Right lobe of liver (tissue), 6 donors: Measurements from ENCODE around the gene LRRC32. TPM values are rescaled to one million over a fixed set of nuclear protein-coding genes. Genes with fewer than 3 reads are reported as not detected.

ENCODE experiments used
- ATAC-seq, 4 donors: fragments of 200-7000 bp; cut with Tn5 transposase; one replicate each; pipeline ENCODE4 v1.9.1; 2020; ENCODE audit warnings: mild to moderate bottlenecking in 4 of 4, moderate library complexity in 4 of 4
- DNase-seq, 3 donors: peaks; one replicate each; pipeline ENCODE4 v3.0.0-alpha.2; 2020
- H3K27ac ChIP-seq, 3 donors: fragments of 200-600 bp; one replicate each; pipeline ENCODE4 v1.8.0; 2022
- H3K27me3 ChIP-seq, 2 donors: fragments of 200-600 bp; one replicate each; pipeline ENCODE4 v1.8.0; 2022
- H3K36me3 ChIP-seq, 4 donors: fragments of 200-600 bp; sonication (generic) in 1 of 4; one replicate each; pipeline versions ENCODE4 v1.5.1 to v1.8.0; 2017 to 2022; ENCODE audit warnings: control low read depth in 1 of 4
- H3K4me1 ChIP-seq, 4 donors: fragments of 200-600 bp; sonication (generic) in 1 of 4; one replicate each; pipeline versions ENCODE4 v1.5.1 to v1.8.0; 2017 to 2022; ENCODE audit warnings: control low read depth in 1 of 4
- H3K4me3 ChIP-seq, 3 donors: fragments of 200-600 bp; one replicate each; pipeline ENCODE4 v1.8.0; 2022
- H3K9me3 ChIP-seq, 4 donors: fragments of 200-600 bp; sonication (generic) in 1 of 4; one replicate each; pipeline versions ENCODE4 v1.5.1 to v1.8.0; 2017 to 2022; ENCODE audit warnings: control low read depth in 1 of 4
- POLR2A ChIP-seq: fragments of 450-650 bp; IDR thresholded peaks from one replicate; pipeline ENCODE4 v1.6.1; 2017; ENCODE audit warnings: antibody characterized with exemption, mild to moderate bottlenecking
- WGBS: methylation state at CpG from one replicate; pipeline ENCODE4 v1.1.6; 2018; ENCODE audit warnings: low coverage, low lambda C conversion rate; ENCODE audit not compliant: insufficient coverage; ENCODE audit errors: missing lambda C conversion rate; 5-methylcytosine and 5-hydroxymethylcytosine counted together
- intact Hi-C, 2 donors: fragments of 100-400 bp; cut with DNase I; formaldehyde crosslinking; loops; one replicate each; pipeline versions ENCODE4 v1.11.2 to v1.14.1; 2022
- total RNA-seq, 6 experiments: library from RNA; depleted of rRNA in 2 of 6; stranded (reverse); fragments of >200 nt in 2 of 6; fragmentation: NEBNext Ultra II Directional in 3 of 6; extraction: Animal tissue kit (Norgen Biotek cat#: 25700) in 3 of 6; gene quantifications; one replicate each; pipeline versions ENCODE4 v1.1.0 to v1.2.4, GENCODE V29; 2016 to 2023
- TF ChIP-seq, protein P1 (sequence below), 4 donors: fragments of 200-600 bp in 3 of 4; fragments of 450-650 bp in 1 of 4; IDR thresholded peaks; one replicate each; pipeline versions ENCODE4 v1.5.1 to v1.8.0; 2016 to 2022; ENCODE audit warnings: antibody characterized with exemption in 4 of 4, mild to moderate bottlenecking in 2 of 4
- donor health status: DM: no; HTN: yes; CAD: no.
- donor health status: DM: no; HTN: no; CAD: no.
- donor health status: DM: no; HTN: no; CAD: no.
- donor health status: DM: no; HTN: yes; CAD: no.
- donor health status: DM: no; HTN: yes; CAD: no.

The LRRC32 gene
- total RNA-seq, 6 experiments from 2014 or later: 7.4 to 19.5 (median 14.5) TPM

DNA sequence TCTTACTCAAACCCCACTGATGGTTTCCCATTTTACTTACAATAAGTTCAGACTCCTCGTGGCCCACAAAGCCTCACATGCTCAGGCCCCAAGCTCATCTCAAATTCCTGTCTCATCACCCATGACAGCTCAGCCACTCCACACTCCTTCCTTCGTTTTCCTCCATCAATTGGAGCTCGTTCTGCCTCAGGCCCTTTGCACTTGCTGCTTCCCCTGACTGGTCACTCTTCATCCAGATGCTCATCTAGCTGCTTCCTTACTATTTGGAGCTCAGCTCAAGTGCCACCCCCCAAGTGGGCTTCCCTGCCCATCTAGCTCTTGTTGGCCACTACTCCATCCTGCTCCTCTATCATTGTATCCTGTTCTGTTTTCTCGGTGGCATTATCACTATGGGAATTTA is 46.8 kb upstream of the LRRC32 start:
- no peak for DNase-seq
- WGBS: 83% methylated on average over 4 of the region's 4 CpGs
- H3K27me3 ChIP-seq: no peaks in the 10 kb centered on the region
- TF ChIP-seq, protein P1, sequence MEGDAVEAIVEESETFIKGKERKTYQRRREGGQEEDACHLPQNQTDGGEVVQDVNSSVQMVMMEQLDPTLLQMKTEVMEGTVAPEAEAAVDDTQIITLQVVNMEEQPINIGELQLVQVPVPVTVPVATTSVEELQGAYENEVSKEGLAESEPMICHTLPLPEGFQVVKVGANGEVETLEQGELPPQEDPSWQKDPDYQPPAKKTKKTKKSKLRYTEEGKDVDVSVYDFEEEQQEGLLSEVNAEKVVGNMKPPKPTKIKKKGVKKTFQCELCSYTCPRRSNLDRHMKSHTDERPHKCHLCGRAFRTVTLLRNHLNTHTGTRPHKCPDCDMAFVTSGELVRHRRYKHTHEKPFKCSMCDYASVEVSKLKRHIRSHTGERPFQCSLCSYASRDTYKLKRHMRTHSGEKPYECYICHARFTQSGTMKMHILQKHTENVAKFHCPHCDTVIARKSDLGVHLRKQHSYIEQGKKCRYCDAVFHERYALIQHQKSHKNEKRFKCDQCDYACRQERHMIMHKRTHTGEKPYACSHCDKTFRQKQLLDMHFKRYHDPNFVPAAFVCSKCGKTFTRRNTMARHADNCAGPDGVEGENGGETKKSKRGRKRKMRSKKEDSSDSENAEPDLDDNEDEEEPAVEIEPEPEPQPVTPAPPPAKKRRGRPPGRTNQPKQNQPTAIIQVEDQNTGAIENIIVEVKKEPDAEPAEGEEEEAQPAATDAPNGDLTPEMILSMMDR (IDR thresholded peaks at IDR 0.05): no peak
- TF ChIP-seq POLR2A: no peak
- no peak overlapping the region for H3K4me3 ChIP-seq
- no peak overlapping the region for H3K27ac ChIP-seq
- intact Hi-C loops: no loop called here
- H3K36me3 ChIP-seq: no peaks in the 10 kb centered on the region
- ATAC-seq: no peak
- H3K9me3 ChIP-seq: no peaks in the 10 kb centered on the region
- H3K4me1 ChIP-seq: peaks cover 0 to 10% (median 0%) of the 10 kb centered on the region in 4 donors

DNA sequence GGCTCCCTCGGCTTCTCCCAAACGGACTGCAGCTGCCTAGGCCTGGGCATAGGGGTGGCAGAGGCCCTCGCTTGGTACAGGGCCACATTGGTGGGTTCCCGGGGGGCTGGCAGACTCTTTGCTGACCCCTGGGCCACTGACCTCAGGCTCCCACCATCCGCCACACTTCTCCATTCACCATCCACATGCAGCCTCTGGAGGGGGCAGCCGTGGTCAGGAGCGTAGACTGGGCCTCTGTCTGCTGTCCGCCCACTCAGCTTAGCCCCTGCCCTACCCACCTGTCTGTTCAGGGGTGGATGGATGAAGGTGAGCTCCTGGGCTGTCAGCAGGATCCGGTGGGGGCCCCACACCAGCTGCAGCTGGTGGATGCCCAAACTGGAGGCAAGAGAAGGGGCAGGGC is 45.7 kb upstream of the LRRC32 start:
- no peak for ATAC-seq
- no CpG with 5 or more reads among the region's 9 CpGs for WGBS
- no peaks in the 10 kb centered on the region for H3K27me3 ChIP-seq
- H3K4me3 ChIP-seq: no peak overlapping the region
- H3K9me3 ChIP-seq: no peaks in the 10 kb centered on the region
- DNase-seq: no peak
- intact Hi-C loops: no loop called here
- TF ChIP-seq POLR2A: no peak
- TF ChIP-seq, protein P1 (IDR thresholded peaks at IDR 0.05): no peak
- peaks cover 0 to under 1% (median 0%) of the 10 kb centered on the region in 4 donors for H3K4me1 ChIP-seq
- no peak overlapping the region for H3K27ac ChIP-seq
- no peaks in the 10 kb centered on the region for H3K36me3 ChIP-seq

DNA sequence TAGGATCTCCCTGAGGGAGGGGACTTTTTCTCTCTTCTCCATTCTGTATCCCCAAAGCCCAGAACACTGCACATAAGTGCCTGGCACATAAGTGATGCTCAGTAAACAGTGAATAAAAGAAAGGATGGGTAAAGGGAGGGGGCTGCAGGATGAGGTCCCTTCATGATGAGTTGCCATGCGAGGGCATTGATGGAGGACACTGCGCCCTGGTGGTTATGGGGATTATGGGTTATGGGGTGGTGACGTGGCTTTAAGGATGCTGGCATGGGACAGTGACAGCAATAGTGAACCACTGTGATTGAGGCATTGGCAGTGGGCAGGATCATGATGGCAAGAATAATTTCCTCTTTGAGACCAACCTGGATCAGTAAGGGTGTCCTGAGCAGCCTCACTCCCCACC is 43.9 kb upstream of the LRRC32 start:
- no peak for ATAC-seq
- Histone ChIP-seq H3K9me3 (no peaks in the 10 kb centered on the region), H3K27me3 (no peaks in the 10 kb centered on the region), H3K36me3 (no peaks in the 10 kb centered on the region), H3K4me1 (no peaks in the 10 kb centered on the region), H3K27ac (no peak overlapping the region), H3K4me3 (no peak overlapping the region)
- no peak for TF ChIP-seq POLR2A
- TF ChIP-seq, protein P1 (IDR thresholded peaks at IDR 0.05): no peak
- intact Hi-C loops: no loop called here
- WGBS: 90% methylated on average over 3 of the region's 3 CpGs
- no peak for DNase-seq

DNA sequence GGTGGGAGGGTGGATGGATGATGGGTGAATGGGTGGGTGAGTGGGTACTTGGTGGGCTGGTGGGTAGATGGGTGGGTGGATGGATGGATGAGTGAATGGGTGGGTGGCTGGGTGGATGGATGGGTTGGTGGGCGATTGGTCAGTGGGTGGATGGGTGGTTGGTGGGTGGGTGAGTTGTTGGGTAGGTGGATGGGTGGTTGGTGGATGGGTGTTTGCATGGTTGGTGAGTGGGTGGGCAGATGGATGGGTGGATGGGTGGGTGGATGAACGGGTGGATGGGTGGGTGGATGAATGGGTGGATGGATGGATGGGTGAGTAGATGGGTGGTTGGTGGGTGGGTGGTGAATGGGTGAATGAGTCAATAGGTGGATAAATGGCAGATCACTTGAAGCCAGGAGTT is 43.0 kb upstream of the LRRC32 start:
- ATAC-seq: no peak
- intact Hi-C loops: no loop called here
- TF ChIP-seq, protein P1 (IDR thresholded peaks at IDR 0.05): no peak
- TF ChIP-seq POLR2A: no peak
- no peaks in the 10 kb centered on the region for H3K27me3 ChIP-seq
- no peak for DNase-seq
- 38% methylated on average over 2 of the region's 2 CpGs for WGBS
- H3K9me3 ChIP-seq: no peaks in the 10 kb centered on the region
- no peak overlapping the region for H3K4me3 ChIP-seq
- no peak overlapping the region for H3K27ac ChIP-seq
- no peaks in the 10 kb centered on the region for H3K36me3 ChIP-seq
- H3K4me1 ChIP-seq: no peaks in the 10 kb centered on the region

DNA sequence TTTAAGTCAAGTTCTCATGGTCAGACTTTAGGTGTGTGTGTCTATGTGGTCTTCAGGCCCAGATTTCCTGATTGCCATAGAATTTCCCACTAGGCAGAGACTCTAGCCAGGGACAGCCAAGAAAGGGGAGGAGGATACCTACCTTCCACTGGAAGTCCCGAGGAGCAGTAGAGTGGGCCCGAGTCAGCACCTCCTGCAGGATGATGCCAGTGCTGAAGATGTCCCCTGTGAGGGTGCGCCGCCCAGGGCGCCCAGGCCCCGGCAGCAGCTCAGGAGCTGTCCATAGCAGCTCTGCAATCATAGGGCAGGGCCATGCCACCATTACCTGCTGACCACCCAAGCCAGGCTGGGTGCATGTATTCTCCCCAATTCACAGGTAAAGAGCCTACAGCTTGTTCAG is 41.6 kb upstream of the LRRC32 start:
- intact Hi-C loops: no loop called here
- 40% methylated on average over 1 of the region's 6 CpGs for WGBS
- H3K36me3 ChIP-seq: no peaks in the 10 kb centered on the region
- TF ChIP-seq, protein P1 (IDR thresholded peaks at IDR 0.05): no peak
- TF ChIP-seq POLR2A: no peak
- DNase-seq (no peak), ATAC-seq (no peak)
- H3K9me3 ChIP-seq: no peaks in the 10 kb centered on the region
- no peak overlapping the region for H3K4me3 ChIP-seq
- no peak overlapping the region for H3K27ac ChIP-seq
- H3K27me3 ChIP-seq: no peaks in the 10 kb centered on the region
- H3K4me1 ChIP-seq: no peaks in the 10 kb centered on the region
